KOPT-K1 (cell line): ENCODE data around the gene HPN.
"Not testable (repeated sequence)": the region's sequence is repeated elsewhere in the genome, so short reads cannot be mapped to it uniquely, and the experiment has no call there.

Source experiments
- H3K27ac ChIP-seq: fragments of 200-600 bp; sonication (generic); 2 replicates; pipeline ENCODE4 v1.5.1; 2016; ENCODE audit warnings: antibody characterized with exemption, mild to moderate bottlenecking, low read depth, low read length; ENCODE audit not compliant: poor library complexity, severe bottlenecking
- H3K36me3 ChIP-seq: fragments of 200-600 bp; sonication (generic); 2 replicates; pipeline ENCODE4 v1.5.1; 2017; ENCODE audit warnings: antibody characterized with exemption, mild to moderate bottlenecking, low read length, moderate library complexity; ENCODE audit not compliant: insufficient read depth
- H3K9me3 ChIP-seq: fragments of 200-600 bp; sonication (generic); 2 replicates; pipeline ENCODE4 v1.5.1; 2017; ENCODE audit warnings: antibody characterized with exemption, low read length, mild to moderate bottlenecking; ENCODE audit not compliant: insufficient read depth, poor library complexity, severe bottlenecking

Gene HPN

GRCh38 chr19:35005256-35005977 lies 36.1 kb upstream of the HPN start:
- no peaks in the 10 kb centered on the region for H3K9me3 ChIP-seq
- no peak overlapping the region for H3K27ac ChIP-seq
- peaks cover 83% of the 10 kb centered on the region for H3K36me3 ChIP-seq

- peaks cover 88% of the 10 kb centered on the region for H3K36me3 ChIP-seq
- not testable (repeated sequence) for H3K9me3 ChIP-seq, H3K27ac ChIP-seq
Measured at GRCh38 chr19:35006007-35006341, 35.5 kb upstream of the HPN start.

- peaks cover 93% of the 10 kb centered on the region for H3K36me3 ChIP-seq
Measured at GRCh38 chr19:35006342-35006998, 35.1 kb upstream of the HPN start.

GRCh38 chr19:35006999-35007365 lies 34.5 kb upstream of the HPN start:
- H3K9me3 ChIP-seq, result no peaks in the 10 kb centered on the region
- H3K27ac ChIP-seq, result no peak overlapping the region
- peaks cover 95% of the 10 kb centered on the region for H3K36me3 ChIP-seq

More at GRCh38 chr19:35006342-35006998, 35.1 kb upstream of the HPN start:
- H3K9me3 ChIP-seq, result no peaks in the 10 kb centered on the region
- no peak overlapping the region for H3K27ac ChIP-seq

GRCh38 chr19:35007427-35007826 lies 34.1 kb upstream of the HPN start:
- H3K36me3 ChIP-seq, result peaks cover 95% of the 10 kb centered on the region
- H3K27ac ChIP-seq, H3K9me3 ChIP-seq: not testable (repeated sequence)

DNA sequence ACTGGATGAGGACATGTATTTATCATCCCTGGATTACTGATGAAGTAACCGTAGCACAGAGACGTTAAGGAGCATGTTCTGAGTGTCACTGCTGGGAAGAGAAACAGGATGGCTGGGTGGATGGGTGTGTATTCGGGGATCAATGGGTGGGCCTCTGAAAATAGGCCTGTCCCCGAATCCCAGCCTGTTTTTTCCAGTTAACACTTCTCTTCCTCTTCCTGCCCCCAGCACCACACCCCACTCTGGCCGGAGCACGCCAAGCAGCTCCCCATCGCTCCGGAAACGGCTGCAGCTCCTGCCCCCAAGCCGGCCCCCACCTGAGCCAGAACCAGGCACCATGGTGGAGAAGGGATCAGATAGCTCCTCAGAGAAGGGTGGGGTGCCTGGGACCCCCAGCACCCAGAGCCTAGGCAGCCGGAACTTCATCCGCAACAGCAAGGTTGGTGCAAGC lies 32.6 kb upstream of the HPN start:
- Histone ChIP-seq H3K27ac (no peak overlapping the region), H3K36me3 (peaks cover 94% of the 10 kb centered on the region), H3K9me3 (no peaks in the 10 kb centered on the region)

DNA sequence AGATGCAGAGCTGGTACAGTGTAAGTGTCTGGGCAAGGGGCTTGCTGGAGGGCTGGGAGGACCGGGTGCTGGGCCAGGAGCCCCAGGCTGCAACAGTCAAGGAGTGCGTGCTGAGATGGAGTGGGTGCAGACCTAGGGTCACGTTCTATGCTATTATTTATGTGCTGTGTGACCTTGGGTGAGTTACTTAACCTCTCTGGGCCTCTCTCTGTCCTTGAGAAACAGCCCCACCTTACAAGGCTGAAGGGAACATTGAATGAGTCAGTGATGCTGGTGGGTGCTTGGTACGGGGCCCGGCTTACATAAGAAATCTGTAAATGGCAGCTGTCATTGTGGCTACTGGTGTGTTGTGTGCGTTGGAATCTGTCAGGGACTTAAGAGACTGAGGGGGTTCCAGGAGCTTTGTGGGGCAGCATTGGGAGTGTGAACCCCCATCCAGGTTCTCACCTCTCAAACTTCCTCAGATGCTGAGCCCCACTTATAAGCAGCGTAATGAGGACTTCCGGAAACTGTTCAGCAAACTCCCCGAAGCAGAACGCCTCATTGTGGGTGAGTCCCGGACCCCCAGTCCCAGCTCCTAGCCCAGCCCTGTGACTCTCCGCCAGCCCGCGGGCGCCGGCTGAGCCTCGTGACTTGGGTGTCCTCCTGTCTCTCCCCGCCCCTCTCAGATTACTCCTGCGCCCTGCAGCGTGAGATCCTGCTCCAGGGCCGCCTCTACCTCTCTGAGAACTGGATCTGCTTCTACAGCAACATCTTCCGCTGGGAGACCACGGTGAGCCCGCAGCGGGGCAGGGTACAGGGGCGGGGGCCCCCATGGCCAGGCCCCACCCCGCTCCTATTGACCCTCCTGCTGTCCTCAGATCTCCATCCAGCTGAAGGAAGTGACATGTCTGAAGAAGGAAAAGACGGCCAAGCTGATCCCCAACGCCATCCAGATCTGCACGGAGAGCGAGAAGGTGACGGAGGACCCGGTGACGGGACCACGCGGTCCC lies 31.8 kb upstream of the HPN start:
- peaks cover 94% of the 10 kb centered on the region for H3K36me3 ChIP-seq
- no peak overlapping the region for H3K27ac ChIP-seq
- no peaks in the 10 kb centered on the region for H3K9me3 ChIP-seq

DNA sequence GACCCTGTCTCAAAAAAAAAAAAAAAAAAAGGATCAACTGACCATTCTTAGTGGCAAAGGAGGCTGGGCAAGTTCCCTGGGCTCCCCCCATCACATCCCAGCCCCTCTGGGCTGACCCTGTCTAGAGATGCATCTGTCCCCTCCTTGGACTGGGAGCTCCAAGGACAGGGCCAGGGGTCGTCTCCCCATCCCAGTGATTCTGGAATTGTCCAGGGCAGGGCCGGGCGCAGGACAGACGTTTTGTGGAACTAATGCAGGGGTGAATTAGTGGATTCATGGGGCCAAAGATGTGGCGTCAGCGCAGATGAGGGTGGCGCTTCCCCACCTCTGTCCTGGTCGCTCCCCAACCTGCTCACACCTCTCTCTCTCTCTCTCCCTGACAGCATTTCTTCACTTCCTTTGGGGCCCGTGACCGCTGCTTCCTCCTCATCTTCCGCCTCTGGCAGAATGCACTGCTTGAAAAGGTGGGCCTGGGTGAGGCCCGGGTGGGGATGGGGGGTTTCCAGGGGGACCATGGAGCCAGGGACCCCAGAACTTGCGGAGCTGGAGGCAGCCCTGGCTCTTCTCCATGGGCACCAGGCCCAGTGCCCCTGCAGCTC lies 30.3 kb upstream of the HPN start:
- H3K36me3 ChIP-seq, result peaks cover 94% of the 10 kb centered on the region
- no peaks in the 10 kb centered on the region for H3K9me3 ChIP-seq
- H3K27ac ChIP-seq, result no peak overlapping the region

DNA sequence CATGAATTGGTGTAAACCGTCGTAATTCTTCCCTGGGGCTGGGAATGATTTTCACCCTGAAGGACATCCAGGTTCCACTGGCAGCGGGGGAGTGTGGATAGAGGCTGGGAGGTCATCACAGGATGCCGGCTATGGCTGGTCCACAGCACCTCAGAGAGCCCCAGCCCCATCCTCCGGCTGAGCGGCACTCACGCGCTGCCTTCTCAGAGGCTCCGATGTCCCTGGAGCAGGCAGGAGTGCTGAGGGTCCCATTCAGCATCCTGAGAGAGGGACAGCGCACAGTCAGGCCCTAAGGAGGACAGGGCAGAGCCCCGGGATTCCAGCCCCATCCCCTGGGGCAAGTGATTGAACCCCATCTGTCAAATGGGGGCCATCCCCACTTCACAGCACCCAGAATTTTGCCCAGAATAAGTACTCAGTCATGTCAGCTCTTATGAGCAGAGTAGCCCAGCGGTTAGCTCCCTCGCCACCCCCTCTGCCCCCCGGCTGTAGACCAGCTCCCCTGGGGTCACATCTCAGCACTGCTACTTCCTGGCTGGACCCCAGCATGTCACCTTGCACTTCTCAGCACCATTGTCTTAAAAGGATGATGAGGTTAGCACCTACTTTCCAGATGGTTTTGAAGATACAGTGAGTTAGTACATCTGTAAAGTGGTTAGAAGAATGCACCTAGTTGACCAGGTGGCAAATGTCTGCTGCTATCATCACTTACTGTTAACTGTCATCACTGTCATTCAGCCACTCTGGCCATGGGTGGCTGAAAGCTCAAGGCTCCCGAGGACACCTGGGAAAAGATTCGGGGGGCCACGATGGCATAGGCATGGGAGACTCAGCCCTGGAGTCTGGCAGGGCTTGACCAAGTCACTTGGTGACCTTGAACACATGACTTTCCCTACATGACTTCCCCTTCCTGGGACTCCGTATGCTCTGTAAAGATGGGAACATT lies 29.5 kb upstream of the HPN start:
- Histone ChIP-seq H3K27ac (peak overlapping the region; percentile 16), H3K9me3 (no peaks in the 10 kb centered on the region), H3K36me3 (peaks cover 94% of the 10 kb centered on the region)

- H3K9me3 ChIP-seq, result no peaks in the 10 kb centered on the region
- H3K36me3 ChIP-seq, result peaks cover 99% of the 10 kb centered on the region
- H3K27ac ChIP-seq, result peak overlapping the region; percentile 19
Measured at GRCh38 chr19:35013041-35013819, 28.3 kb upstream of the HPN start.

- Histone ChIP-seq H3K9me3 (no peaks in the 10 kb centered on the region), H3K36me3 (peaks cover 99% of the 10 kb centered on the region)
Measured at GRCh38 chr19:35013820-35014754, 27.4 kb upstream of the HPN start.

GRCh38 chr19:35014774-35015173 lies 26.7 kb upstream of the HPN start:
- H3K36me3 ChIP-seq, result peaks cover 99% of the 10 kb centered on the region
- not testable (repeated sequence) for H3K27ac ChIP-seq

More at GRCh38 chr19:35013820-35014754, 27.4 kb upstream of the HPN start:
- peak overlapping the region; percentile 19 for H3K27ac ChIP-seq

More at GRCh38 chr19:35014774-35015173, 26.7 kb upstream of the HPN start:
- not testable (repeated sequence) for H3K9me3 ChIP-seq
